ENCODE results near the gene MEGF8. TPM values are rescaled to one million over a fixed set of nuclear protein-coding genes. Genes with fewer than 3 reads are reported as not detected.

The MEGF8 gene
- total RNA-seq, 1 experiment from 2014 or later, result 12.3 TPM

- DNase-seq (ENCODE audit: low read depth), result no peak
Observed at GRCh38 chr19:42353341-42354015, 28.0 kb downstream of the MEGF8 start.

DNA sequence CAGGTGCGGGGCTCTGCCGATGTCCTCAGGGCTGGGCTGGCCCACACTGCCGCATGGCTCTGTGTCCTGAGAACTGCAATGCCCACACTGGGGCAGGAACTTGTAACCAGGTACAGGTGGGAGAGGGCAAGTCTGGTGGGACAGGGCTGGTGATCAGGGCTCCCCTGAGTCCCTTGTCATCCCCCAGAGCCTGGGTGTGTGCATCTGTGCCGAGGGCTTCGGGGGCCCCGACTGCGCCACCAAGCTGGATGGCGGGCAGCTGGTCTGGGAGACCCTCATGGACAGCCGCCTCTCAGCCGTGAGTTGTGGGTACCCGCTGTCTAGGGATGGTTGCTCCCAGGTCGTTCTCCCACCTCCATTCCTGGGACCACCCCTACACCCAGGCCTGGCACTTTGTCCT, 30.5 kb downstream of the MEGF8 start:
- DNase-seq (ENCODE audit: low read depth), result no peak

- no peak for DNase-seq (ENCODE audit: low read depth)
Observed at GRCh38 chr19:42356686-42357085, 31.3 kb downstream of the MEGF8 start.

DNA sequence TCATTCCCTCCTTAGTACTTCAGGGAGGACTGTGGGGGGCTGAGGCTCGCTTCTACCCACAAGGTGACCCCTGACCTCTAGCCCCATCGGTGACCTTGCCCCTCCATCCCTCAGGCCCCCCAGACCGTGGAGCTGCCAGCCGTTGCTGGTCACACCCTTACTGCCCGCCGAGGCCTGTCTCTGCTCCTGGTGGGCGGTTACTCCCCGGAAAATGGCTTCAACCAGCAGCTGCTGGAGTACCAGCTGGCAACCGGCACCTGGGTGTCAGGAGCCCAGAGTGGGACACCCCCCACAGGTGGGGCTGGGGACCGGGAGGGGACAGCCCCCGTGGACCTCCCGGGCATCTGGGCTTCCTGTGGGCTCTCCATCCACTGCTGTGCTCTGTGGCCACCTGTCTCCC, 31.9 kb downstream of the MEGF8 start:
- DNase-seq (ENCODE audit: low read depth), result no peak

- no peak for DNase-seq (ENCODE audit: low read depth)
Observed at GRCh38 chr19:42360787-42361544, 35.5 kb downstream of the MEGF8 start.

DNA sequence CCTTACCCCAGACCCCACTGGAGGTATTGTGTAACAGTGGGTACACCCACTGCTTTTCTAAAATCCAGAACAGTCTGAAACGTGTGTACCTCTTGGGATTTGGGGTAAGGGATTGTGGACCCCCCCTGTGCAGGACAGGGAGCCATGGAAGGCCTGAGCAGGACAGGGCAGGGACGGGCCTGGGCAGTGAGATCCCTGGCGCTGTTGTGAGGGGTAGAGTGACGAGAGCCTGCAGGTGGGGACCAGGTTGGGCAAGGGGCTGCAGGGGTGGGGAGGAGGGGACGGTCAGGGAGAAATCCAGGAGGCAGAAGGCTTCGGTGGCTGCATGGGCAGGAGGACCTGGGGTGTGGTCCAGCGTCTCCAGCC, 36.1 kb downstream of the MEGF8 start:
- no peak for DNase-seq (ENCODE audit: low read depth)

- no peak for DNase-seq (ENCODE audit: low read depth)
Observed at GRCh38 chr19:42362342-42362741, 36.9 kb downstream of the MEGF8 start.

DNA sequence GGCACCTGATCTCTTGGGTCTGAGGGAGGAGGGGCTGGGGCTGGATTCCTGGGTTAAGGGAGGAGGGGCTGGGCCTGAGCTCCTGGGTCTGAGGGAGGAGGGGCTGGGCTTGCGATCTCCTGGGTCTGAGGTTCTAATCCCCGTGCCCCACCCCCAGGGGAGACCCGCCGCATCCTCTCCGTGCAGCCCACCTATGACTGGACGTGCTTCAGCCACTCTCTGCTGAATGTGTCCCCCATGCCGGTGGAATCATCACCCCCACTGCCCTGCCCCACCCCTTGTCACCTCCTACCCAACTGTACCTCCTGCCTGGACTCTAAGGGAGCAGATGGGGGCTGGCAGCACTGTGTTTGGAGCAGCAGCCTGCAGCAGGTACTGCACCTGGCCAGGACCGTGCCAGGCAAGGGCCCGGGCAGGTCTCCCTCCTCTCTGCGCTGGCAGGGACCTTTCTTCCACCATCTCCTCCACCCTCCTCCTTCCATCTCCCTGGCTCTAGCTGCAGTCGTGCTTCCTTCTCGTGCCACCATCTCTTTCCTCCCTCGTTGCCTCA, 37.5 kb downstream of the MEGF8 start:
- no peak for DNase-seq (ENCODE audit: low read depth)

GRCh38 chr19:42363614-42364346, 38.3 kb downstream of the MEGF8 start:
- no peak for DNase-seq (ENCODE audit: low read depth)

DNA sequence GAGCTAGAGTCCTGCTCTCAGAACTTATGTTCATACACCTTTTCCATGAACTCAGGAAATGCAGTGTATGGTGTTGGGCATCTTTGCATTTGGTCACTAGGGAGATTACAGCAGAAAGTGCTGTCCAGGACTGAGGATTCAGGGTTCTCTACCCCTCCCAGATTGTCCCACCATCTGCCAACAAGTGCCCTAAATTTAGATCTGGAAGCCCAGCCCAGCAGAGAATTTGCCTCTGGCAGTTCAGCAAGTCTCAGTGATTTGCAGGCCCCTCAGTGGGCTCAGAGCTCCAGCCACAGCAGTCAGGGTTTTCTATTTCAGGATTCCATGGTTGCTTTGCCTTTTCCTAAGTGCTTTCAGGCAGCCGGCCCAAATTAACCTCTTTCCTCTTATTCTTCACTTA, 41.2 kb downstream of the MEGF8 start:
- no peak for DNase-seq (ENCODE audit: low read depth)

GRCh38 chr19:42367929-42368328, 42.5 kb downstream of the MEGF8 start:
- DNase-seq (ENCODE audit: low read depth), result no peak

- DNase-seq (ENCODE audit: low read depth), result no peak
Observed at GRCh38 chr19:42368360-42368759, 42.9 kb downstream of the MEGF8 start.

DNA sequence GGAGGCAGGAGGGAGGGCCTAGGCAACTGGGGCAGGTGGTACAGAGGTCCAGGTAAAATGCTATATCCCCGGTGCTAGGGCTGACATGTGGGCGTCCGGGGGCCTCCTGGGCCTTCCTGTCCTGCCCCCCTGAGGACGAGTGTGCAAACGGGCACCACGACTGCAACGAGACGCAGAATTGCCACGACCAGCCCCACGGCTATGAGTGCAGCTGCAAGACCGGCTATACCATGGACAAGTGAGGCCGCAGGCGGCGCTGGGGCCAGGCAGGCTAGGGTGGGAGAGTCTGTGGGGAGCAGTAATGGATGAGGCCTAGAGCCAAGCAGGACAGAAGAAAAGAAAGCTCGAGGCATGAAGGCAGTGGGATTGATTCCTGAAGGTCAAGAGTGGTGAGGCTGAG, 43.3 kb downstream of the MEGF8 start:
- DNase-seq (ENCODE audit: low read depth), result no peak

GRCh38 chr19:42369433-42370067, 44.1 kb downstream of the MEGF8 start:
- DNase-seq (ENCODE audit: low read depth), result no peak

GRCh38 chr19:42370068-42370520, 44.7 kb downstream of the MEGF8 start:
- DNase-seq (ENCODE audit: low read depth), result no peak

DNA sequence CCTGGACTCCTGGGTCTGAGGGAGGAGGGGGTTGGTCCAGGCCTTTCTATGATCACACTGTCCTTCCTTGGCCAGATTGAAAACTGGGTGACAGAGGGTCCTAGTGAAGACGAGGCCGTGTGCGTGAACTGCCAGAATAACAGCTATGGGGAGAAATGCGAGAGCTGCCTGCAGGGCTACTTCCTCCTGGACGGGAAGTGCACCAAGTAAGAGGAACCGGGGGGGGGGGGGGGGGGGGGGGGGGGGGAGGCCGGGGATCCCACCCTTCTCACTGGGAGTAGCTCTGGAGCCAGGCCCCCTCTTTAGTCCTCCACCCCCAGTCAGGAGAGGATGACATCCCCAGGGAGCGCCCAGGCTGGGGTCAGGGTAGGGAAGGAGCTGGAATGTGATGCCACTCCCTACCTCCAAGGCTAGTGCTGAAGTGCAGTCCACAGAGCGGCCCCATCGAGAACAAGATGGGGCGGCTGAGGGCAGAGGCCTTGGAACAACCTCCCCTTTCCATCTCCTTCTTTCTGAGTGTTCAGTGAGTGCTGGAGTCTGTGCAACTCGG, 45.3 kb downstream of the MEGF8 start:
- no peak for DNase-seq (ENCODE audit: low read depth)

DNA sequence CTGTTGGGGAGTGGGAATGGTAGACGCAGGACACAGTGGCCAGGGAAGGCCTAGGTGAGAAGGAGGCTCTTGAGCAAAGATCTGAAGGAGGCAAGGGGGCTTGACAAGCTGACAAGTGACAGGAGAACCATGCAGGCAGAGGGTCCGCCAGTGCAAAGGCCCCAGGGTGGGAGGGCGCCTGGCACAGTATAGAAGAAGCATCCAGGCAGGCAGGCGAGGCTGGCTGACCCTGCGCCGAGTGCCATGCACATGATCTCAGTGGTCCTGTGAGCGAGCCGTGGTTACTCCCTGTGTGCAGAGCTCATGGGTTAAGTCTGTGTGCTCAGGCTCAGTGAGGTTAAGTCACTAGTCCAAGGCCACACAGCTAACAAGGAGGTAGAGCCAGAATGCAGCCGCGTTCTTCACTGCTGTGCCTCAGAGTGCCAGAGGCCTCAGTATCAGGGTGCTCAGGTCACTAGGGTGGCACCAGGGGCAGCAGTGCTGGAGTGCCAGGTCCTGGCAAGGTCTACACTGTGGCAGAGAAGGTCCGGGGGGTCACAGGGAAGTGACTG, 49.5 kb downstream of the MEGF8 start:
- no peak for DNase-seq (ENCODE audit: low read depth)

GRCh38 chr19:42375415-42376176, 50.2 kb downstream of the MEGF8 start:
- no peak for DNase-seq (ENCODE audit: low read depth)

DNA sequence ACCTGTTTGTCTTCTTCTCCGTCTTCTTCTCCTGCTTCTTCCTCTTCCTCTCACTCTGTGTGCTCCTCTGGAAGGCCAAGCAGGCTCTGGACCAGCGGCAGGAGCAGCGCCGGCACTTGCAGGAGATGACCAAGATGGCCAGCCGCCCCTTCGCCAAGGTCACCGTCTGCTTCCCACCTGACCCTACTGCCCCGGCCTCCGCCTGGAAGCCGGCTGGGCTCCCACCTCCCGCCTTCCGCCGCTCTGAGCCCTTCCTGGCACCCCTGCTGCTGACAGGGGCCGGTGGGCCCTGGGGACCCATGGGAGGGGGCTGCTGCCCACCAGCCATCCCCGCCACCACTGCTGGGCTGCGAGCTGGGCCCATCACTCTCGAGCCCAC, 50.7 kb downstream of the MEGF8 start:
- no peak for DNase-seq (ENCODE audit: low read depth)

All from M059J (cell line).